Astrocyte of the spinal cord (primary cell): Measurements from ENCODE around the gene DENND1A.

ENCODE experiments used
- DNase-seq: peaks from one replicate; pipeline ENCODE4 v3.0.0; 2011; ENCODE audit warnings: low read depth, low spot score
- H3K4me3 ChIP-seq: 2 replicates; pipeline ENCODE4 v1.5.1; 2011; ENCODE audit warnings: low read depth, mild to moderate bottlenecking, low read length, moderate library complexity
- in situ Hi-C: cut with HindIII; loops from 2 replicates; pipeline ENCODE4 v1.10.0; 2017; ENCODE audit warnings: low sequenced_read_pairs
- TF ChIP-seq, protein P1 (sequence below): IDR thresholded peaks from 2 replicates; pipeline ENCODE4 v1.5.1; 2012; ENCODE audit warnings: low read depth, mild to moderate bottlenecking, low read length, inconsistent platforms

DENND1A gene

DNA sequence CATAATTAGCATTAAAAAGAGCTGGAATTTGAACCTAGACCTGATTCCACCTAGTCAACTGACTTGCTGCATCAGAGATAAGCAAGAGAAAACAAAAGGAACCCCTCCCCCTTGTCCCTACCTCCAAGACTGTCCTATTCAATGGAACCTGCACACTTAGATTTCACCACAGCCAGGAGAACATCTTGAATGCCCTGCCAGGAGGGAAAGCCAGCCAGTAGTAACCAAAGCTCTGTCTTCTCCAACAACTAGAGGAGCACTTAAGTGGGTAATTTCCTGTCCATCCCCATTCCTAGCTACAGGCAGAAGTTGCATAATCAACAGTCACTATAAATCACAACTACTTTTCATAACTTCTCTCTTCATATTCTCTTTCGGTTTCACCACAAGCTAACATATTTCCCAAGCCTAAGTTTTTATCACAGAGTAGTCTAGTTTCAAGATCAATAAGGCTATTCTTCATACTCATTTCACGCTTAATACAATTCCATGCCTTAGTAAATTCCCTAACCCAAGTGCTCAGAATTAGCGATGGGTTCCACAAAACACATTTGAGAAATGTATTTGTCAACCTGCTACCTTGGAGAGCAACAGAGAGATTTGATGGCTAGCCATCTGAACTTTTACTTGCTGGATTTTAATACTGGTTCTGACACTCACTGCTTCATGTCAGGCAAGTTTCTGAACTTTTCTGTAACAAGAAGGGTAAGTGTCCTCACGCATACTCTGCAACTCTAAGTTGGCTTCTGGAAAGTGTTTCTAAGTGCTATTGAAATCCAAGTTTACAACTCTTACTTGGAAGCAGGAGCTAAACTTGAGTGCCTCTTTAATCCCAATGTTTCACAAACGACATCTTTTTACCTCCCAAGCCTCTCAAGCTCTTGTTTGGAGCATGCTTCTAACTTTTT, 2.0 kb downstream of the DENND1A start:
- in situ Hi-C loops: no loop called here
- peak; percentile 12 for DNase-seq
- H3K4me3 ChIP-seq: no peak overlapping the region
- TF ChIP-seq, protein P1, sequence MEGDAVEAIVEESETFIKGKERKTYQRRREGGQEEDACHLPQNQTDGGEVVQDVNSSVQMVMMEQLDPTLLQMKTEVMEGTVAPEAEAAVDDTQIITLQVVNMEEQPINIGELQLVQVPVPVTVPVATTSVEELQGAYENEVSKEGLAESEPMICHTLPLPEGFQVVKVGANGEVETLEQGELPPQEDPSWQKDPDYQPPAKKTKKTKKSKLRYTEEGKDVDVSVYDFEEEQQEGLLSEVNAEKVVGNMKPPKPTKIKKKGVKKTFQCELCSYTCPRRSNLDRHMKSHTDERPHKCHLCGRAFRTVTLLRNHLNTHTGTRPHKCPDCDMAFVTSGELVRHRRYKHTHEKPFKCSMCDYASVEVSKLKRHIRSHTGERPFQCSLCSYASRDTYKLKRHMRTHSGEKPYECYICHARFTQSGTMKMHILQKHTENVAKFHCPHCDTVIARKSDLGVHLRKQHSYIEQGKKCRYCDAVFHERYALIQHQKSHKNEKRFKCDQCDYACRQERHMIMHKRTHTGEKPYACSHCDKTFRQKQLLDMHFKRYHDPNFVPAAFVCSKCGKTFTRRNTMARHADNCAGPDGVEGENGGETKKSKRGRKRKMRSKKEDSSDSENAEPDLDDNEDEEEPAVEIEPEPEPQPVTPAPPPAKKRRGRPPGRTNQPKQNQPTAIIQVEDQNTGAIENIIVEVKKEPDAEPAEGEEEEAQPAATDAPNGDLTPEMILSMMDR: no peak

DNA sequence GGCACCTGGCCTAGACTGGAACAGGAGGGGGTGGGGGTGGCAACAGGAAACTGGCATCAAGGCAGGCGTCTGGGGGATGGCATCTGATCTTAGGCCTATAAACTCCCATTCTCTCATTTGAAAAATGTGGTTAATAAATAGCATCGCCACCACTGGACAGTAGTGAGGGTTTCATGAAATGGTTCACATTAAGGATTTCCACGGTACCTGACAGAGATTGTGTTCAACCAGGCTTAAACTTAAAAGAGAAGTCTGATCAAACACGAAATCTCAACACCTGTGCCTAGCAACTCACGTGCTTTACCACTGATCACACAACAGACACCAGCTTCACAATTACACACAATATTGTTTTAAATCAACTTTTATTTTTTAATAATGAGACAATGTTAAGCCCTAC, 3.0 kb downstream of the DENND1A start:
- in situ Hi-C loops: no loop called here
- no peak for DNase-seq
- TF ChIP-seq, protein P1: no peak
- H3K4me3 ChIP-seq: no peak overlapping the region

DNA sequence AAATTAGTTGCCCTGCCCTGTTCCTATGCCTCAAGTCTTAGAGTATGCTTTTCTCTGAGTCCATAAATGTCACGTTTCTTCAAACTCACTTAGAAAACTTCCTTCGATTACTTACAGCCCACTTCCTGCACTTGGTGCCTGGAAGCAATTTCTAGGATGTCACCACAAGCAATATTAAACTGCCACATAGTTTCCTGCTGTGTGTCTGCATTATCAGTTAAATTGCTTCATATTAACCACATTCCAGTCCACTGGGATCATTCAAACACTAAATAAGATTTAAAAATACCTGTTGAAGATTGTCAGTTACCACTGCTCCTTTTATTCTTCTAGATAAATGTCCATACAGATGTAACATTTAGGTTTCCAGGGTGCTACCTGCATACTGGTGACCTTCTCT, 4.1 kb downstream of the DENND1A start:
- in situ Hi-C loops: no loop called here

DNA sequence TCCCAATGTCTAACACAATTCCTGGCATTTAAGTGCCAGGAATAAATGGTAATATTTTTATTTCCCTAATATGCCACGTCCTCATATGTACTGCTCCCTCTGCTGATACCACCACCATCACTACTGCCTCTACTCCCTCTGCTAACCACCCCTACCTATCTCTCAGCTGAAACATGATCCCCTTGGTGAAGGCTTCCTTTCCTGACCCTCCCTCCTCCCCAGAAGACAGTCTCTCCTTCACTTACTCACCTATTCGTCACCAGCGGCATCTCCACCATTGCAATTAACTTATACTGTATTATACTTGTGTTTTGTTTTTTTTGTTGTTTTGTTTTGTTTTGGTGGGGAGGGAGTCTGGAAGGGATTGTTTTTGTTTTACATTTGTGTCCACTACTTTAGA, 4.8 kb downstream of the DENND1A start:
- TF ChIP-seq, protein P1: no peak
- in situ Hi-C loops: no loop called here
- no peak overlapping the region for H3K4me3 ChIP-seq
- DNase-seq: no peak

More for the DNA sequence above, 4.1 kb downstream of the DENND1A start:
- no peak overlapping the region for H3K4me3 ChIP-seq
- no peak for DNase-seq
- TF ChIP-seq, protein P1: no peak

DNA sequence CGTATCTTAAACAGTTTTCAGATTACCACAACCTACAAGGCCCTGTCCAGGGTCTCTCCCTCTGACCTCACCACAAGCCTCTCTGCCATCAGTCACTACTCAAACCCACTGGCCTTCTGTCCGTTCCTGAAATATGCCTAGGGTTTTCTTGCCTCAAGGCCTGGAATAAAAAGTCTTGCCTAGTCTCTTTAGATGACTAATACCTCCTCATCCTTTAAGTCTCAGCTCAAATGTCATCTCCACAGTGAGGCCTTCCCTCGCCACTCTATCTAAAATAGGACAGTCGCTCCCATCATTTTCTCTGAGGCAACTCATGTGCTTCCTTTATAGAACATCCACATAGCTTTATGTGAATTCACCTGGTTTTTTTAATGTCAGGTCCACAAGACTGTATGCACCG, 5.2 kb downstream of the DENND1A start:
- in situ Hi-C loops: no loop called here
- TF ChIP-seq, protein P1: no peak
- no peak for DNase-seq
- H3K4me3 ChIP-seq: no peak overlapping the region

DNA sequence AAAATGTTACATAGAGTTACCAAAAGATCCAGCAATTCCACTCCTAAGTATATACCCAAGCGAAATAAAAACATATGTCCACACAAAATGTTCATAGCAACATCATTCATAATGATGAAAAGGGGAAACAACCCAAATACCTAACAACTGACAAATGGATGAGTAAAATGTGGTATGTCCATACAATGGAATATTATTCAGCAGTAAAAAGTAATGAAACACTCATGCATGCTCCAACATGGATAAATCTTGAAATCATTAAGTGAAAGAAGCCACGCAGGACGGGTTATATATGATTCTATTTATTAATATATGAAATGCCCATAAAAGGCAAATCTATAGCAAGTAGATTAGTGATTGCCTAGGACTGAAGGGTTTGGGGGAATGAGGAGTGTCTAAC, 6.0 kb downstream of the DENND1A start:
- no peak for DNase-seq
- no peak overlapping the region for H3K4me3 ChIP-seq
- TF ChIP-seq, protein P1: no peak
- in situ Hi-C loops: no loop called here
